Astrocyte (in vitro differentiated cells and primary cell): ENCODE data around the gene RBBP8NL. TPM values are rescaled to one million over a fixed set of nuclear protein-coding genes. Genes with fewer than 3 reads are reported as not detected.
"Not testable (repeated sequence)": the region's sequence is repeated elsewhere in the genome, so short reads cannot be mapped to it uniquely, and the experiment has no call there.

Experiments used
- DNase-seq: peaks from one replicate; pipeline ENCODE4 v3.0.0-alpha.2; 2010; ENCODE audit warnings: low read depth
- FAIRE-seq: peaks from 2 replicates; lab custom pipeline; 2011; peaks lifted over from hg19 to GRCh38; lab: Jason Lieb, UNC
- H2AFZ ChIP-seq: 2 replicates; pipeline ENCODE4 v1.6.0; 2012; ENCODE audit warnings: low read depth, low read length, inconsistent platforms
- H3K27ac ChIP-seq: 2 replicates; pipeline ENCODE4 v1.5.1; 2011; ENCODE audit warnings: low read depth, low read length, inconsistent platforms
- H3K27me3 ChIP-seq: 2 replicates; pipeline ENCODE4 v1.6.0; 2011; ENCODE audit warnings: low read length, inconsistent platforms; ENCODE audit not compliant: insufficient read depth
- H3K36me3 ChIP-seq: 2 replicates; pipeline ENCODE4 v1.5.1; 2011; ENCODE audit warnings: low read length, inconsistent platforms; ENCODE audit not compliant: insufficient read depth
- H3K4me1 ChIP-seq: 2 replicates; pipeline ENCODE4 v1.5.1; 2011; ENCODE audit warnings: low read length, inconsistent platforms; ENCODE audit not compliant: insufficient read depth
- H3K4me2 ChIP-seq: 2 replicates; pipeline ENCODE4 v1.6.0; 2012; ENCODE audit warnings: low read length, inconsistent platforms
- H3K4me3 ChIP-seq: 2 replicates; pipeline ENCODE4 v1.5.1; 2011; ENCODE audit warnings: low read depth, mild to moderate bottlenecking, low read length, inconsistent platforms; ENCODE audit not compliant: insufficient read depth
- H3K79me2 ChIP-seq: 2 replicates; pipeline ENCODE4 v1.6.0; 2012; ENCODE audit warnings: mild to moderate bottlenecking, low read length, inconsistent platforms; ENCODE audit not compliant: insufficient read depth
- H3K9ac ChIP-seq: 2 replicates; pipeline ENCODE4 v1.6.0; 2012; ENCODE audit warnings: mild to moderate bottlenecking, low read length, inconsistent platforms
- H3K9me3 ChIP-seq: 2 replicates; pipeline ENCODE4 v1.5.1; 2012; ENCODE audit warnings: low read depth, mild to moderate bottlenecking, low read length, inconsistent platforms; ENCODE audit not compliant: insufficient read depth
- H4K20me1 ChIP-seq: 2 replicates; pipeline ENCODE4 v1.6.0; 2012; ENCODE audit warnings: low read length, inconsistent platforms; ENCODE audit not compliant: insufficient read depth
- H3K27ac Mint-ChIP-seq: one replicate; pipeline ENCODE4 v1.8.0; 2021; ENCODE audit warnings: mild to moderate bottlenecking, mixed read lengths; ENCODE audit not compliant: unreplicated experiment
- H3K27me3 Mint-ChIP-seq: one replicate; pipeline ENCODE4 v1.8.0; 2021; ENCODE audit warnings: low read depth, mixed read lengths; ENCODE audit not compliant: unreplicated experiment
- H3K36me3 Mint-ChIP-seq: one replicate; pipeline ENCODE4 v1.8.0; 2021; ENCODE audit warnings: low read depth, mixed read lengths; ENCODE audit not compliant: unreplicated experiment
- H3K4me1 Mint-ChIP-seq: one replicate; pipeline ENCODE4 v1.8.0; 2021; ENCODE audit warnings: low read depth, mixed read lengths; ENCODE audit not compliant: unreplicated experiment
- H3K4me3 Mint-ChIP-seq: one replicate; pipeline ENCODE4 v1.8.0; 2021; ENCODE audit warnings: mild to moderate bottlenecking, moderate library complexity, mixed read lengths; ENCODE audit not compliant: unreplicated experiment
- H3K9me3 Mint-ChIP-seq: one replicate; pipeline ENCODE4 v1.8.0; 2021; ENCODE audit warnings: mild to moderate bottlenecking, mixed read lengths; ENCODE audit not compliant: unreplicated experiment
- CTCF ChIP-seq: IDR thresholded peaks from 2 replicates; pipeline ENCODE4 v1.5.1; 2011; ENCODE audit warnings: low read depth, mild to moderate bottlenecking, inconsistent platforms, low read length, moderate library complexity; ENCODE audit not compliant: insufficient read depth
- EZH2 ChIP-seq: IDR thresholded peaks from 2 replicates; pipeline ENCODE4 v1.6.1; 2012; ENCODE audit warnings: mild to moderate bottlenecking, low read length, inconsistent platforms; ENCODE audit not compliant: insufficient read depth
- total RNA-seq: library from RNA; stranded (reverse); gene quantifications from 2 replicates; pipeline ENCODE4 v1.2.1, GENCODE V29; 2021

Gene RBBP8NL
- total RNA-seq, 1 donor from 2014 or later = 0.14 TPM

- Mint-ChIP-seq H3K4me3 (no peak overlapping the region), H3K27me3 (no peaks in the 10 kb centered on the region), H3K4me1 (peaks cover 29% of the 10 kb centered on the region), H3K9me3 (no peaks in the 10 kb centered on the region), H3K27ac (no peak overlapping the region), H3K36me3 (no peaks in the 10 kb centered on the region)
- Histone ChIP-seq H2AFZ (no peak overlapping the region), H3K4me2 (peak overlapping the region; percentile 22), H3K27me3 (peaks cover 3% of the 10 kb centered on the region), H3K9me3 (no peaks in the 10 kb centered on the region), H3K4me1 (peaks cover 30% of the 10 kb centered on the region), H3K79me2 (no peaks in the 10 kb centered on the region), H4K20me1 (peaks cover 22% of the 10 kb centered on the region), H3K27ac (no peak overlapping the region), H3K4me3 (no peak overlapping the region), H3K9ac (no peak overlapping the region), H3K36me3 (no peaks in the 10 kb centered on the region)
- no peak for TF ChIP-seq EZH2
- peak; percentile 9 for TF ChIP-seq CTCF
- DNase-seq (no peak), FAIRE-seq (no peak)
Observed at GRCh38 chr20:62376112-62377063, 51.0 kb downstream of the RBBP8NL start.

GRCh38 chr20:62374331-62375152 lies 52.8 kb downstream of the RBBP8NL start:
- no peak for DNase-seq
- no peaks in the 10 kb centered on the region for H3K27me3 Mint-ChIP-seq
- H3K27me3 ChIP-seq = peaks cover 3% of the 10 kb centered on the region
- H3K4me1 Mint-ChIP-seq = peaks cover 25% of the 10 kb centered on the region
- no peak for FAIRE-seq
- no peaks in the 10 kb centered on the region for H3K36me3 Mint-ChIP-seq
- peak overlapping the region; percentile 8 for H3K4me2 ChIP-seq
- H3K27ac ChIP-seq = no peak overlapping the region
- no peaks in the 10 kb centered on the region for H3K36me3 ChIP-seq
- H3K4me3 ChIP-seq = no peak overlapping the region
- H2AFZ ChIP-seq = no peak overlapping the region
- no peaks in the 10 kb centered on the region for H3K79me2 ChIP-seq
- H3K27ac Mint-ChIP-seq = peak overlapping the region; percentile 58
- H3K9ac ChIP-seq = no peak overlapping the region
- TF ChIP-seq CTCF = no peak
- no peak for TF ChIP-seq EZH2
- H3K9me3 Mint-ChIP-seq = no peaks in the 10 kb centered on the region
- H3K4me1 ChIP-seq = peaks cover 33% of the 10 kb centered on the region
- no peaks in the 10 kb centered on the region for H3K9me3 ChIP-seq
- H4K20me1 ChIP-seq = peaks cover 37% of the 10 kb centered on the region
- peak overlapping the region; percentile 66 for H3K4me3 Mint-ChIP-seq

GRCh38 chr20:62373631-62374179 lies 53.6 kb downstream of the RBBP8NL start:
- not testable (repeated sequence) for H3K4me3 ChIP-seq, H3K4me2 ChIP-seq, H3K36me3 ChIP-seq, H3K27me3 Mint-ChIP-seq, H3K9me3 ChIP-seq, FAIRE-seq, H3K27me3 ChIP-seq, H3K9me3 Mint-ChIP-seq, H3K9ac ChIP-seq, H3K4me3 Mint-ChIP-seq, H3K27ac Mint-ChIP-seq, H3K27ac ChIP-seq, DNase-seq, H2AFZ ChIP-seq, H3K36me3 Mint-ChIP-seq, H3K79me2 ChIP-seq
- peaks cover 28% of the 10 kb centered on the region for H3K4me1 Mint-ChIP-seq
- Histone ChIP-seq H3K4me1 (peaks cover 42% of the 10 kb centered on the region), H4K20me1 (peaks cover 37% of the 10 kb centered on the region)
